ENCODE results near the gene DNAJC22. TPM values are rescaled to one million over a fixed set of nuclear protein-coding genes. Genes with fewer than 3 reads are reported as not detected.

DNAJC22 gene
- total RNA-seq, 1 experiment from 2014 or later, result 47.7 TPM

GRCh38 chr12:49367381-49368239, 20.9 kb downstream of the DNAJC22 start, which contains the start of gene SPATS2:
SPATS2 (plus strand) TSS chr12:49367462; CDS start chr12:49461013, 93,551 bp downstream.
- Mint-ChIP-seq H3K9me3 (ENCODE audit: unreplicated experiment) (no peaks in the 10 kb centered on the region), H3K27me3 (ENCODE audit: insufficient read depth, unreplicated experiment) (no peaks in the 10 kb centered on the region), H3K27ac (ENCODE audit: unreplicated experiment) (peak within 1 kb of the TSS; percentile 38), H3K36me3 (ENCODE audit: insufficient read depth, unreplicated experiment) (peaks cover 21% of the 10 kb centered on the region), H3K4me1 (ENCODE audit: low read depth, unreplicated experiment) (no peaks in the 10 kb centered on the region), H3K4me3 (ENCODE audit: unreplicated experiment) (peak within 1 kb of the TSS; percentile 75)
- peak within 1 kb of the TSS; percentile 88 for H3K4me3 ChIP-seq (ENCODE audit: low read depth, low read length)
- CTCF ChIA-PET, result interaction anchor here (0.5 to 2.4 kb wide), 22 partner anchors 9 to 614 kb away, joined by 3 to 46 read pairs (median 8); partner anchors contain the start of genes DNAJC22, PRPF40B, TMBIM6 and TROAP
- H3K36me3 ChIP-seq (ENCODE audit: control insufficient read depth, insufficient read depth, low read length), result peaks cover under 1% of the 10 kb centered on the region
- no peak for TF ChIP-seq CTCF (IDR thresholded peaks at IDR 0.05; ENCODE audit: insufficient read depth in 1 of 2, low read depth in 1 of 2, low read length in 1 of 2, severe bottlenecking in 1 of 2, unreplicated experiment in 1 of 2)
- no TSS peak for BruUV-seq (replicated peaks)
- no peaks in the 10 kb centered on the region for H3K9me3 ChIP-seq
- peak in 1 of 2 experiments; percentile 99 for DNase-seq
- H3K4me1 ChIP-seq, result peaks cover 17% of the 10 kb centered on the region
- POLR2A ChIA-PET, result interaction anchor here (0.6 to 2.3 kb wide), 30 partner anchors 8 to 374 kb away, joined by 3 to 31 read pairs (median 6); partner anchors contain the start of genes C1QL4, DNAJC22, PRPF40B and TMBIM6
- no peaks in the 10 kb centered on the region for H3K27me3 ChIP-seq (replicated peaks; ENCODE audit: control insufficient read depth, insufficient read depth, low read length)
- intact Hi-C loops (cut with micrococcal nuclease; ENCODE audit: unreplicated experiment), result loop anchor here (2.0 kb wide), 1 partner anchor 53 kb away; no protein-coding TSS in a partner anchor

GRCh38 chr12:49368240-49368600, 21.5 kb downstream of the DNAJC22 start:
- peak overlapping the region; percentile 75 for H3K4me3 Mint-ChIP-seq (ENCODE audit: unreplicated experiment)
- no peak for DNase-seq
- BruUV-seq (replicated peaks), result TSS peak; percentile 44
- Histone ChIP-seq H3K27me3 (replicated peaks; ENCODE audit: control insufficient read depth, insufficient read depth, low read length) (no peaks in the 10 kb centered on the region), H3K9me3 (no peaks in the 10 kb centered on the region), H3K4me3 (ENCODE audit: low read depth, low read length) (peak overlapping the region; percentile 88), H3K4me1 (peaks cover 17% of the 10 kb centered on the region), H3K36me3 (ENCODE audit: control insufficient read depth, insufficient read depth, low read length) (peaks cover 2% of the 10 kb centered on the region)
- peak overlapping the region; percentile 38 for H3K27ac Mint-ChIP-seq (ENCODE audit: unreplicated experiment)
- H3K4me1 Mint-ChIP-seq (ENCODE audit: low read depth, unreplicated experiment), result no peaks in the 10 kb centered on the region
- H3K27me3 Mint-ChIP-seq (ENCODE audit: insufficient read depth, unreplicated experiment), result no peaks in the 10 kb centered on the region
- no peak for TF ChIP-seq CTCF (IDR thresholded peaks at IDR 0.05; ENCODE audit: insufficient read depth in 1 of 2, low read depth in 1 of 2, low read length in 1 of 2, severe bottlenecking in 1 of 2, unreplicated experiment in 1 of 2)
- intact Hi-C loops (cut with micrococcal nuclease; ENCODE audit: unreplicated experiment), result no loop called here
- POLR2A ChIA-PET, result interaction anchor here (0.6 to 2.3 kb wide), 3 partner anchors 20 to 53 kb away, joined by 3 to 24 read pairs (median 20); partner anchors contain the start of gene DNAJC22
- H3K36me3 Mint-ChIP-seq (ENCODE audit: insufficient read depth, unreplicated experiment), result peaks cover 24% of the 10 kb centered on the region
- no peaks in the 10 kb centered on the region for H3K9me3 Mint-ChIP-seq (ENCODE audit: unreplicated experiment)
- CTCF ChIA-PET, result interaction anchor here (0.8 to 2.4 kb wide), 5 partner anchors 20 to 212 kb away, joined by 3 to 33 read pairs (median 9); partner anchors contain the start of gene TROAP

GRCh38 chr12:49369411-49370145, 22.9 kb downstream of the DNAJC22 start:
- Mint-ChIP-seq H3K27me3 (ENCODE audit: insufficient read depth, unreplicated experiment) (no peaks in the 10 kb centered on the region), H3K9me3 (ENCODE audit: unreplicated experiment) (no peaks in the 10 kb centered on the region), H3K27ac (ENCODE audit: unreplicated experiment) (no peak overlapping the region), H3K4me1 (ENCODE audit: low read depth, unreplicated experiment) (no peaks in the 10 kb centered on the region), H3K36me3 (ENCODE audit: insufficient read depth, unreplicated experiment) (peaks cover 24% of the 10 kb centered on the region), H3K4me3 (ENCODE audit: unreplicated experiment) (no peak overlapping the region)
- H3K36me3 ChIP-seq (ENCODE audit: control insufficient read depth, insufficient read depth, low read length), result peaks cover 2% of the 10 kb centered on the region
- intact Hi-C loops (cut with micrococcal nuclease; ENCODE audit: unreplicated experiment), result no loop called here
- TF ChIP-seq CTCF (IDR thresholded peaks at IDR 0.05; ENCODE audit: insufficient read depth in 1 of 2, low read depth in 1 of 2, low read length in 1 of 2, severe bottlenecking in 1 of 2, unreplicated experiment in 1 of 2), result peak; percentile 44
- ChIA-PET CTCF (interaction anchor here (1.0 to 1.6 kb wide), 2 partner anchors 11 to 19 kb away, joined by 3 to 6 read pairs; no protein-coding TSS in a partner anchor), POLR2A (interaction anchor here (0.6 kb wide), 1 partner anchor 105 kb away, joined by 7 read pairs; no protein-coding TSS in a partner anchor)
- peaks cover 17% of the 10 kb centered on the region for H3K4me1 ChIP-seq
- no peaks in the 10 kb centered on the region for H3K9me3 ChIP-seq
- no TSS peak for BruUV-seq (replicated peaks)
- H3K4me3 ChIP-seq (ENCODE audit: low read depth, low read length), result no peak overlapping the region
- DNase-seq, result peak in 1 of 2 experiments; percentile 49
- H3K27me3 ChIP-seq (replicated peaks; ENCODE audit: control insufficient read depth, insufficient read depth, low read length), result no peaks in the 10 kb centered on the region

Measured in Caco-2 (cell line).